OCI-LY3 (cell line): ENCODE data around the gene CRCP.

Experiments
- CTCF ChIP-seq: fragments of 200-600, 300-600 bp; sonication (generic); IDR thresholded peaks from 2 replicates; pipeline ENCODE4 v1.5.1; 2014; ENCODE audit warnings: antibody characterized with exemption, low read length, low read depth
- EZH2phosphoT487 ChIP-seq: fragments of 200-600 bp; shearing (Covaris generic); IDR thresholded peaks from 2 replicates; pipeline ENCODE4 v1.6.1; 2018; ENCODE audit warnings: antibody characterized with exemption, mixed run types, low read depth

GRCh38 chr7:66189695-66190503, 75.3 kb downstream of the CRCP start:
- TF ChIP-seq CTCF (no peak), EZH2phosphoT487 (no peak)
